PFSK-1 (cell line): Measurements from ENCODE around the gene DCAF11.

Experiments
- FOXP2 ChIP-seq: optimal IDR thresholded peaks from 2 replicates; pipeline ENCODE3; 2011; ENCODE audit warnings: borderline replicate concordance, control low read depth, inconsistent platforms; ENCODE audit not compliant: insufficient read depth; ENCODE audit errors: extremely low read length, extremely low read depth
- POLR2AphosphoS5 ChIP-seq: IDR thresholded peaks from 2 replicates; pipeline ENCODE4 v1.6.1; 2012; ENCODE audit warnings: low read depth, mild to moderate bottlenecking, control low read depth, low read length, moderate library complexity
- REST ChIP-seq, 2 experiments: IDR thresholded peaks; 2 replicates each; pipeline versions ENCODE4 v1.6.1 to v1.8.0; 2011 to 2012; ENCODE audit warnings: low read depth in 2 of 2, low read length in 2 of 2, control low read depth in 1 of 2, inconsistent platforms in 1 of 2, mild to moderate bottlenecking in 1 of 2, moderate library complexity in 1 of 2; ENCODE audit not compliant: insufficient read depth in 1 of 2
- SIN3A ChIP-seq: IDR thresholded peaks from 2 replicates; pipeline ENCODE4 v1.6.1; 2012; ENCODE audit warnings: mild to moderate bottlenecking, low read length, moderate library complexity, borderline replicate concordance; ENCODE audit not compliant: insufficient read depth
- TAF1 ChIP-seq: IDR thresholded peaks from 2 replicates; pipeline ENCODE4 v1.6.1; 2012; ENCODE audit warnings: low read length, control low read depth, borderline replicate concordance; ENCODE audit not compliant: insufficient read depth

Gene DCAF11

GRCh38 chr14:24160850-24161804 is 46.5 kb downstream of the DCAF11 start, which contains the start of gene IRF9:
Gene IRF9 (plus strand): TSS chr14:24161265. CDS start chr14:24162145, 880 bp downstream.
- peak; percentile 73 for TF ChIP-seq FOXP2
- TF ChIP-seq TAF1: no peak
- TF ChIP-seq SIN3A: no peak
- peak; percentile 69 for TF ChIP-seq POLR2AphosphoS5
- no peak for TF ChIP-seq REST (IDR thresholded peaks at IDR 0.05; ENCODE audit: insufficient read depth in 1 of 2, low read depth in 2 of 2, low read length in 2 of 2)

DNA sequence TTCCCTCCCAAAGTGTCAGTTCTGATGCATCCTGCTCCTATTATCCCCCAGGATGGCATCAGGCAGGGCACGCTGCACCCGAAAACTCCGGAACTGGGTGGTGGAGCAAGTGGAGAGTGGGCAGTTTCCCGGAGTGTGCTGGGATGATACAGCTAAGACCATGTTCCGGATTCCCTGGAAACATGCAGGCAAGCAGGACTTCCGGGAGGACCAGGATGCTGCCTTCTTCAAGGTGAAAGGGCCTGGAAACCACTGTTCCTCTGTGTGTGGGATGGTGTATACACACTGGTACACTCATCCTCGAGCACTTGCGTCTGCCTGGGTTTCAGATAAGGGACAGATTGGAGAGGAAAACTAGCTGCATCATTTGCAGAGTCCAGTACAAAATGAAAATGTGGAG is 47.5 kb downstream of the DCAF11 start:
- TF ChIP-seq FOXP2 (no peak), POLR2AphosphoS5 (no peak), REST (IDR thresholded peaks at IDR 0.05; ENCODE audit: insufficient read depth in 1 of 2, low read depth in 2 of 2, low read length in 2 of 2) (no peak), TAF1 (no peak), SIN3A (no peak)

DNA sequence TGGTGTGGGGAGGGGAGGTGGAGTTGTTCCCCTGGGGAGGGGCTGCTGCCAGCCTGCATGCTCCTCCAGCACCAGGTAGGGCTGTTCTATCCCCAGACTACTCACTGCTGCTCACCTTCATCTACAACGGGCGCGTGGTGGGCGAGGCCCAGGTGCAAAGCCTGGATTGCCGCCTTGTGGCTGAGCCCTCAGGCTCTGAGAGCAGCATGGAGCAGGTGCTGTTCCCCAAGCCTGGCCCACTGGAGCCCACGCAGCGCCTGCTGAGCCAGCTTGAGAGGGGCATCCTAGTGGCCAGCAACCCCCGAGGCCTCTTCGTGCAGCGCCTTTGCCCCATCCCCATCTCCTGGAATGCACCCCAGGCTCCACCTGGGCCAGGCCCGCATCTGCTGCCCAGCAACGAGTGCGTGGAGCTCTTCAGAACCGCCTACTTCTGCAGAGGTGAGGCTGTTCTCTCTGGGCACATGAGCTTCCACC is 50.0 kb downstream of the DCAF11 start:
- TF ChIP-seq SIN3A: no peak
- TF ChIP-seq REST (IDR thresholded peaks at IDR 0.05; ENCODE audit: insufficient read depth in 1 of 2, low read depth in 2 of 2, low read length in 2 of 2): no peak
- no peak for TF ChIP-seq TAF1
- no peak for TF ChIP-seq POLR2AphosphoS5
- no peak for TF ChIP-seq FOXP2

DNA sequence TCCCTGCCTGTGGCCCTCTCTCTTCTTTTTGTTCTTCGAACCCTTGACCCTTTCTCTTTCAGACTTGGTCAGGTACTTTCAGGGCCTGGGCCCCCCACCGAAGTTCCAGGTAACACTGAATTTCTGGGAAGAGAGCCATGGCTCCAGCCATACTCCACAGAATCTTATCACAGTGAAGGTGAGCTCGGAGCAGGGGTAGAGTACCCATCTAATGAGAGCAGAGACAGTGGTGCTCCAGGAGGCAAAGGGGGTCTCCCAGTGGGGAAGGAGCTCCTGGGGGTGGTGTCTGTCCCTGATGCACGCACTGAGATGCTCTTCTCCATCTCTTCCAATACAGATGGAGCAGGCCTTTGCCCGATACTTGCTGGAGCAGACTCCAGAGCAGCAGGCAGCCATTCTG is 51.2 kb downstream of the DCAF11 start:
- TF ChIP-seq TAF1: no peak
- TF ChIP-seq FOXP2: no peak

DNA sequence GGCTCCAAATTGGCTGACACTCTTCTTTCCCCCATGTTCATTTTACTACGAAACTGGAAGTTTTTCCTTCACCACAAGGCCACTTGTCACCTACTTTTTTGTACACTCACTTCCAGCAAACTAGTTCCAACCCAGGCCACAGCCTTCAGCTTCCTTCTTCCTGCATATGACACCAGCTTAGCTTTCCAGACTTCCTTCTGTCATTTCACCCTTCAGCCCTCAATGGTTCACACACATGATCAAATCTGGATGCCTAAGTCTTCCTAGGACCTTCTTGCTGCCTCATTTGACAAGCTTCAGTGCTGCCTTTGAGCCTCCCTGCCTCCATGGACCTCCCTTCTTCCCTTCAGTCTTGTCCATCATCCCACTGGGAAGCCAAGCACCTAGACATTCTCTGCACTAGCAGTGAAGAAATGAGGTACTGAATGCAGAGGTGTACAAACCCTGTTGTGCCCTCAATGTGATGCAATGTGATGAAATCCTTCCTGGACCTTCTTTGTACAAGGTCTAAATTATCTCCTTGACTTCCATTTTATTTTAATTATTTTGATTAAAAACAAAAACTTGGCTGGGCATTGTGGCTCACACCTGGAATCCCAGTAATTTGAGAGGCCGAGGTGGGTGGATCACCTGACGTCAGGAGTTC is 53.0 kb downstream of the DCAF11 start:
- TF ChIP-seq SIN3A (no peak), FOXP2 (no peak), TAF1 (no peak), REST (IDR thresholded peaks at IDR 0.05; ENCODE audit: insufficient read depth in 1 of 2, low read depth in 2 of 2, low read length in 2 of 2) (no peak), POLR2AphosphoS5 (no peak)
